GM19397 (cell line): Measurements from ENCODE around the gene PRSS27.
A peak's percentile ranks its signal among the peaks of the same experiment; 100 is the strongest.

Experiments used
- ATAC-seq: cut with Tn5 transposase; IDR thresholded peaks from one replicate; pipeline ENCODE4 v1.9.1; 2021; ENCODE audit warnings: mild to moderate bottlenecking, moderate library complexity; ENCODE audit not compliant: unreplicated experiment

Gene PRSS27

GRCh38 chr16:2752035-2752849, 32.2 kb upstream of the PRSS27 start, which contains the start of gene SRRM2:
Gene SRRM2, plus strand, starts transcription at chr16:2752638. Its CDS starts 3,727 bp downstream, at chr16:2756365.
- ATAC-seq: peak; percentile 78

- peak; percentile 38 for ATAC-seq
Measured at GRCh38 chr16:2751577-2752034, 31.6 kb upstream of the PRSS27 start.

- no peak for ATAC-seq
Measured at GRCh38 chr16:2749936-2750335, 29.9 kb upstream of the PRSS27 start.

- no peak for ATAC-seq
Measured at GRCh38 chr16:2749476-2749875, 29.5 kb upstream of the PRSS27 start.

- ATAC-seq: no peak
Measured at GRCh38 chr16:2748757-2749455, 28.9 kb upstream of the PRSS27 start.

GRCh38 chr16:2745961-2746360, 25.9 kb upstream of the PRSS27 start:
- no peak for ATAC-seq

- ATAC-seq: no peak
Measured at GRCh38 chr16:2745116-2745890, 25.3 kb upstream of the PRSS27 start.

- ATAC-seq: no peak
Measured at GRCh38 chr16:2744711-2745110, 24.7 kb upstream of the PRSS27 start.

GRCh38 chr16:2743007-2743810, 23.2 kb upstream of the PRSS27 start:
- ATAC-seq: no peak

GRCh38 chr16:2742323-2743006, 22.4 kb upstream of the PRSS27 start:
- ATAC-seq: no peak

- no peak for ATAC-seq
Measured at GRCh38 chr16:2741168-2741567, 21.1 kb upstream of the PRSS27 start.

- ATAC-seq: no peak
Measured at GRCh38 chr16:2740476-2740875, 20.5 kb upstream of the PRSS27 start.

- ATAC-seq: no peak
Measured at GRCh38 chr16:2739625-2740430, 19.8 kb upstream of the PRSS27 start.

GRCh38 chr16:2738615-2739014, 18.6 kb upstream of the PRSS27 start:
- no peak for ATAC-seq

GRCh38 chr16:2737895-2738418, 17.9 kb upstream of the PRSS27 start:
- ATAC-seq: no peak

- no peak for ATAC-seq
Measured at GRCh38 chr16:2737238-2737605, 17.2 kb upstream of the PRSS27 start.

GRCh38 chr16:2736476-2737237, 16.6 kb upstream of the PRSS27 start:
- ATAC-seq: no peak

GRCh38 chr16:2734844-2735515, 15.0 kb upstream of the PRSS27 start:
- ATAC-seq: no peak
